Esophagus muscularis mucosa (tissue), 4 donors: ENCODE measurements around the gene CHST15. TPM values are rescaled to one million over a fixed set of nuclear protein-coding genes. Genes with fewer than 3 reads are reported as not detected.
A peak's percentile ranks its signal among the peaks of the same experiment; 100 is the strongest.
"Not testable (repeated sequence)": the region's sequence is repeated elsewhere in the genome, so short reads cannot be mapped to it uniquely, and the experiment has no call there.

Experiments
- DNase-seq: peaks from one replicate; pipeline ENCODE4 v3.0.0-alpha.2; 2017; ENCODE audit errors: extremely low spot score
- H3K27ac ChIP-seq, 4 donors: fragments of 200-600 bp; sonication (generic); replicated peaks in 1 of 4; 1 replicate in 3 of 4; 2 replicates in 1 of 4; pipeline ENCODE4 v1.5.1; 2016 to 2019; ENCODE audit warnings: mild to moderate bottlenecking in 1 of 4
- H3K27me3 ChIP-seq, 4 donors: fragments of 200-600 bp; sonication (generic); one replicate each; pipeline versions ENCODE4 v1.5.1 to v1.6.0; 2016 to 2019
- H3K36me3 ChIP-seq, 4 donors: fragments of 200-600 bp; sonication (generic); one replicate each; pipeline ENCODE4 v1.5.1; 2016 to 2019
- H3K4me1 ChIP-seq, 4 donors: fragments of 200-600 bp; sonication (generic); one replicate each; pipeline ENCODE4 v1.5.1; 2016 to 2019
- H3K4me3 ChIP-seq, 4 donors: fragments of 200-600 bp; sonication (generic); 1 replicate in 2 of 4; 2 replicates in 2 of 4; pipeline ENCODE4 v1.5.1; 2016 to 2019; ENCODE audit warnings: mild to moderate bottlenecking in 4 of 4, moderate library complexity in 1 of 4
- H3K9me3 ChIP-seq, 4 donors: fragments of 200-600 bp; sonication (generic); 1 replicate in 3 of 4; 2 replicates in 1 of 4; pipeline ENCODE4 v1.5.1; 2016 to 2019
- CTCF ChIP-seq, 3 experiments: fragments of 200-600 bp in 2 of 3; fragments of 450-650 bp in 1 of 3; sonication (generic) in 2 of 3; IDR thresholded peaks; one replicate each; pipeline ENCODE4 v1.5.1; 2017 to 2019; ENCODE audit warnings: antibody characterized with exemption in 3 of 3, mild to moderate bottlenecking in 2 of 3, moderate library complexity in 1 of 3
- EP300 ChIP-seq: sonication (generic); formaldehyde crosslinking; IDR thresholded peaks from one replicate; pipeline ENCODE4 v1.6.1; 2017; ENCODE audit warnings: antibody characterized with exemption
- POLR2A ChIP-seq: fragments of 450-650 bp; IDR thresholded peaks from one replicate; pipeline ENCODE4 v1.6.1; 2017; ENCODE audit warnings: antibody characterized with exemption, moderate library complexity, mild to moderate bottlenecking, low read depth
- POLR2AphosphoS5 ChIP-seq, 2 donors: sonication (generic); formaldehyde crosslinking; IDR thresholded peaks; one replicate each; pipeline ENCODE4 v1.6.1; 2017; ENCODE audit warnings: antibody characterized with exemption in 2 of 2
- WGBS: methylation state at CpG from one replicate; pipeline ENCODE4 v1.1.5; 2018; 5-methylcytosine and 5-hydroxymethylcytosine counted together
- intact Hi-C: fragments of 100-400 bp; cut with DNase I; formaldehyde crosslinking; loops from one replicate; pipeline ENCODE4 v1.15.1; 2023
- total RNA-seq, 4 donors: library from RNA; depleted of rRNA; stranded (reverse); fragments of >200 nt; gene quantifications; one replicate each; pipeline versions ENCODE4 v1.1.0 to v1.2.1, GENCODE V29; 2016

Gene CHST15
- total RNA-seq, 4 donors from 2014 or later, result 48.2 to 76.1 (median 62.5) TPM

DNA sequence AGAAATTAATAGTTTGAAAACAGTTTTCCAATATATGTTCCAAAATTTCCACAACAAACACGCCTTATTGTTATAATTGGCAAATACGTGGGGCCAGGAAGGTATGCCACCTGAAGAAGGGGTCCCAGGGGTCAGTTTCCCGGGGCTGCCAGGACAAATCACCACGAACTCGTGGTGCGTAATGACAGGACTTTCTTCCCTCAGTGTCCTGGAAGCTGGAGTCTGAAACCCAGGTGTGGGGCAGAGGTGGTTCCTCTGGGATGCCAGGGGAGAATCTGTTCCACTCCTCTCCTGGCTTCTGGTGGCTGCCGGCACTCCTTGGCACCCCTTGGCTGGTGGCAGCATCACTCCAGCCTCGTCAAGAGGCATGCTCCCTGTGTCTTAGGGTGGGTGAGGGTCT lies 56.7 kb downstream of the CHST15 start:
- Histone ChIP-seq H3K27me3 (no peaks in the 10 kb centered on the region), H3K4me1 (peaks cover 18 to 78% (median 75%) of the 10 kb centered on the region in 4 donors), H3K9me3 (no peaks in the 10 kb centered on the region), H3K4me3 (no peak overlapping the region), H3K27ac (peak overlapping the region in 3 of 4 donors; percentile 34 to 82 (median 77)), H3K36me3 (peaks cover 0 to 38% (median 23%) of the 10 kb centered on the region in 4 donors)
- 94% methylated on average over 6 of the region's 8 CpGs for WGBS
- TF ChIP-seq EP300 (no peak), POLR2A (no peak), POLR2AphosphoS5 (IDR thresholded peaks at IDR 0.05) (no peak), CTCF (IDR thresholded peaks at IDR 0.05) (no peak)
- no peak for DNase-seq
- intact Hi-C loops, result no loop called here

- no peak for DNase-seq
- Histone ChIP-seq H3K27ac (peak overlapping the region in 3 of 4 donors; percentile 34 to 82 (median 77)), H3K4me3 (no peak overlapping the region), H3K4me1 (peaks cover 18 to 79% (median 77%) of the 10 kb centered on the region in 4 donors), H3K36me3 (peaks cover 0 to 39% (median 23%) of the 10 kb centered on the region in 4 donors), H3K9me3 (no peaks in the 10 kb centered on the region), H3K27me3 (no peaks in the 10 kb centered on the region)
- peak in 1 of 2 donors; percentile 9 for TF ChIP-seq POLR2AphosphoS5 (IDR thresholded peaks at IDR 0.05)
- no peak for TF ChIP-seq CTCF (IDR thresholded peaks at IDR 0.05)
- no peak for TF ChIP-seq POLR2A
- no peak for TF ChIP-seq EP300
- intact Hi-C loops, result no loop called here
- 64% methylated on average over 16 of the region's 21 CpGs for WGBS
Observed at GRCh38 chr10:124035928-124036558, 57.4 kb downstream of the CHST15 start.

DNA sequence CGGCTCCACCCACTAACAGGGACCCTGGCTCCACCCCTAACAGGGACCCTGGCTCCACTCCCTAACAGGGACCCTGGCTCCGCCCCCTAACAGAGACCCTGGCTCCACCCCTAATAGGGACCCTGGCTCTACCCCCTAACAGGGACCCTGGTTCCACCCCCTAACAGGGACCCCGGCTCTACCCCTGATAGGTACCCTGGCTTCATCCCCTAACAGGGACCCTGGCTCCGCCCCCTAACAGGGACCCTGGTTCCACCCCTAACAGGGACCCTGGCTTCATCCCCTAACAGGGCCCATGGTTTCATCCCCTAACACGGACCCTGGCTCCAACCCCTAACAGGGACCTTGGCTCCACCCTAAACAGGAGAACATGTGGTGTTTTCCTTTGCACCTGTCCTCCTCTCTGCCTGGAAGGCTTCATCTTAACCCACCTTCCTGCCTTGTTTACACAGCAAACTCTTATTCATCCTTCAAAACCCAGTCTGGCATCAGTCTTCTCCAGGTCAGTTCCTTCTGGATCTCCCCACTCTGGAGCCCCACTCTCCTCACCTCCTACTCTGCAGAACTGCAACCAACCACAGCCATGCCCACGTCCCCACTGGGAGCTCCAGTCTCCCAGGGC lies 58.0 kb downstream of the CHST15 start:
- peak overlapping the region; percentile 68 to 82 (median 76) for H3K27ac ChIP-seq
- no peak for TF ChIP-seq EP300
- TF ChIP-seq CTCF (IDR thresholded peaks at IDR 0.05), result no peak
- no peak for TF ChIP-seq POLR2AphosphoS5 (IDR thresholded peaks at IDR 0.05)
- no peak for TF ChIP-seq POLR2A
- WGBS, result 92% methylated on average over 6 of the region's 6 CpGs
- H3K27me3 ChIP-seq, result no peaks in the 10 kb centered on the region
- H3K9me3 ChIP-seq, result no peaks in the 10 kb centered on the region
- peaks cover 18 to 79% (median 74%) of the 10 kb centered on the region in 4 donors for H3K4me1 ChIP-seq
- DNase-seq, result no peak
- intact Hi-C loops, result no loop called here
- H3K4me3 ChIP-seq, result no peak overlapping the region
- peaks cover 0 to 43% (median 23%) of the 10 kb centered on the region in 4 donors for H3K36me3 ChIP-seq

- DNase-seq, result not testable (repeated sequence)
- H3K4me1 ChIP-seq, result peaks cover 18 to 79% (median 74%) of the 10 kb centered on the region in 4 donors
- WGBS, result 68% methylated on average over 17 of the region's 25 CpGs
Observed at GRCh38 chr10:124034576-124035305, 58.7 kb downstream of the CHST15 start.

DNA sequence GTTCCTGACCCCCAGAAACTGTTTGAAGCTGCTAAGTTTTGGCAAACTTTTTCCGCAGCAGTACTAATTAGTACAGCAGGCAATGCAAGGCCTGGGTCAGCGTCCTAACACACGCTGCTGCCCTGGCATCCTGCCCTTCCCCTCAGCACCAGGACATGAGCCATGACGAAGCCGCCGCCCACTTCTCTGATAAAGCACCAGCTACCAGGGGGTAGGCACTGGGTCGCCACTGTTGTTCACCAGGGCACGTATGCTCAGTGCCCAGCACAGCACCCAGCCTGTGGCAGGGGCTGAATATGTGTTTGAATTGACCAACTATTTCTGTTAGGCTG lies 59.5 kb downstream of the CHST15 start:
- H3K27ac ChIP-seq, result peak overlapping the region; percentile 68 to 82 (median 76)
- no peaks in the 10 kb centered on the region for H3K27me3 ChIP-seq
- H3K4me1 ChIP-seq, result peaks cover 18 to 79% (median 73%) of the 10 kb centered on the region in 4 donors
- peaks cover 0 to 45% (median 20%) of the 10 kb centered on the region in 4 donors for H3K36me3 ChIP-seq
- TF ChIP-seq POLR2AphosphoS5 (IDR thresholded peaks at IDR 0.05) (no peak), CTCF (IDR thresholded peaks at IDR 0.05) (no peak), POLR2A (no peak), EP300 (no peak)
- no peak overlapping the region for H3K4me3 ChIP-seq
- 70% methylated on average over 2 of the region's 8 CpGs for WGBS
- intact Hi-C loops, result no loop called here
- no peak for DNase-seq
- H3K9me3 ChIP-seq, result no peaks in the 10 kb centered on the region

More at GRCh38 chr10:124034576-124035305, 58.7 kb downstream of the CHST15 start:
- intact Hi-C loops, H3K27me3 ChIP-seq, H3K4me3 ChIP-seq, H3K9me3 ChIP-seq: not testable (repeated sequence)
- Histone ChIP-seq H3K36me3 (peaks cover 0 to 40% (median 23%) of the 10 kb centered on the region in 4 donors), H3K27ac (peak overlapping the region; percentile 68 to 82 (median 76))
